WI38 (cell line): ENCODE measurements around the gene ANO4.
"Not testable (repeated sequence)": the region's sequence is repeated elsewhere in the genome, so short reads cannot be mapped to it uniquely, and the experiment has no call there.

Experiments
- H3K4me3 ChIP-seq: 2 replicates; pipeline ENCODE4 v1.5.1; 2011; ENCODE audit warnings: low read depth, mild to moderate bottlenecking, control low read depth, low read length
- CTCF ChIP-seq: IDR thresholded peaks from 2 replicates; pipeline ENCODE4 v1.5.1; 2012; ENCODE audit warnings: low read depth, mild to moderate bottlenecking, control low read depth, low read length

Gene ANO4

GRCh38 chr12:101055940-101056339 lies 261.4 kb downstream of the ANO4 start:
- H3K4me3 ChIP-seq, result no peak overlapping the region
- no peak for TF ChIP-seq CTCF

GRCh38 chr12:101062508-101062907 lies 267.9 kb downstream of the ANO4 start:
- not testable (repeated sequence) for H3K4me3 ChIP-seq

GRCh38 chr12:101064721-101065120 lies 270.1 kb downstream of the ANO4 start:
- TF ChIP-seq CTCF, result no peak
- H3K4me3 ChIP-seq, result no peak overlapping the region

GRCh38 chr12:101066489-101066888 lies 271.9 kb downstream of the ANO4 start:
- TF ChIP-seq CTCF, result no peak
- H3K4me3 ChIP-seq, result no peak overlapping the region

- H3K4me3 ChIP-seq, result no peak overlapping the region
- TF ChIP-seq CTCF, result no peak
Observed at GRCh38 chr12:101068402-101068801, 273.8 kb downstream of the ANO4 start.

- TF ChIP-seq CTCF, result no peak
- no peak overlapping the region for H3K4me3 ChIP-seq
Observed at GRCh38 chr12:101068836-101069235, 274.3 kb downstream of the ANO4 start.

- TF ChIP-seq CTCF, result no peak
- no peak overlapping the region for H3K4me3 ChIP-seq
Observed at GRCh38 chr12:101074940-101075680, 280.5 kb downstream of the ANO4 start.

- no peak overlapping the region for H3K4me3 ChIP-seq
- TF ChIP-seq CTCF, result no peak
Observed at GRCh38 chr12:101076921-101077320, 282.3 kb downstream of the ANO4 start.
